ENCODE data around the gene CCDC177. TPM values are rescaled to one million over a fixed set of nuclear protein-coding genes. Genes with fewer than 3 reads are reported as not detected.

Gene CCDC177
- total and polyA plus RNA-seq, 2 of the 8 experiments (the other 6 are each of a cell fraction or from before 2014, with no cell fraction given), result 0.62 to 2.8 TPM

DNA sequence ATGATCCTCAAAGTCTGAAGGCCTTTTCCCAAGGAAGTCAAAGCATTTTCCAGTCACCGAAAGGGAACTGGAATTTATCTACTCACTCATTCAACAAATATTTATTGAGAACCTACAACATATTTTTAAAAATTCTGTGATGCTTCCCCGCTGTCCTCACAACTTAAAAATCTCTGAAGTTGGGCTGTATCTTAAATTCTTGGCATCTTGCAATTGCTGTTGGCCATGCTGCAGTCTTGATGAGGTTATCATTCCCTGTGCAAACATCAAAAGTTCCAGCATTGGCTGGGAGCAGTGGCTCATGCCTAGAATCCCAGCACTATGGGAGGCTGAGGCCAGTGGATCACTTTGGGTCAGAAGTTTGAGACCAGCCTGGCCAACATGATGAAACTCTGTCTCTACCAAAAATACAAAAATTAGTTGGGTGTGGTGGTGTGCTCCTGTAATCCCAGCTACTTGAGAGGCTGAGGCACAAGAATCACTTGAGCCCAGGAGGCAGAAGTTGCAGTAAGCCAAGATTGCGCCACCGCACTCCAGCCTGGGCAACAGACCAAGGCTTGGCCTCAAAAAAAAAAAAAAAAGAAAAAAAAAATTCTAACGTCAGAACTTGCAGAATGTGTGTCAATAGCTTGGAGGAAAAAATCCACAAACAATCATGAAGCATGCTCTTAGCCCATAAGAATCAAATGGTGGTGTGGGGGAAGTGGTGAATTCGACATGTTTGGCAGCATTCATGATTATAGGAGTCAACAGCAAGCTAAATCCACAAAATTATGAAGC is 34.9 kb downstream of the CCDC177 start:
- no peak overlapping the region for H3K4me3 ChIP-seq (ENCODE audit: extremely low read depth in 1 of 4, insufficient read depth in 2 of 4, low read depth in 3 of 4, low read length in 4 of 4)
- no peaks in the 10 kb centered on the region for H4K20me1 ChIP-seq (replicated peaks in 1 of 2; ENCODE audit: control insufficient read depth in 1 of 2, insufficient read depth in 2 of 2, low read length in 2 of 2)
- no peak overlapping the region for H2BK12ac ChIP-seq (ENCODE audit: low read depth, low read length)
- no peak overlapping the region for H2AFZ ChIP-seq (ENCODE audit: low read length)
- H4K5ac ChIP-seq (ENCODE audit: insufficient read length, low read depth, low read length), result no peak overlapping the region
- H3K4ac ChIP-seq (replicated peaks; ENCODE audit: insufficient read length, low read depth, low read length), result no peak overlapping the region
- H3K9ac ChIP-seq (replicated peaks in 1 of 4; ENCODE audit: extremely low read depth in 1 of 4, low read depth in 3 of 4, low read length in 3 of 4), result no peak overlapping the region
- no peak overlapping the region for H4K91ac ChIP-seq (replicated peaks; ENCODE audit: insufficient read length, low read length)
- H3K27ac ChIP-seq (ENCODE audit: low read depth, low read length), result no peak overlapping the region
- no peaks in the 10 kb centered on the region for H3K79me2 ChIP-seq (ENCODE audit: control insufficient read depth in 1 of 2, insufficient read depth in 2 of 2, low read length in 2 of 2)
- H3K4me2 ChIP-seq (ENCODE audit: insufficient read depth in 1 of 2, low read depth in 2 of 2, low read length in 2 of 2), result no peak overlapping the region
- H2BK120ac ChIP-seq (replicated peaks; ENCODE audit: low read depth, low read length), result no peak overlapping the region
- no peaks in the 10 kb centered on the region for H3K36me3 ChIP-seq (ENCODE audit: control insufficient read depth in 2 of 4, insufficient read depth in 4 of 4, low read length in 3 of 4)
- ChIA-PET POLR2A (ENCODE audit: partially characterized antibody) (interaction anchor here (1.0 kb wide), 1 partner anchor 35 kb away, joined by 3 read pairs; the partner anchor contains the start of gene CCDC177), CTCF (ENCODE audit: partially characterized antibody) (interaction anchor here (0.6 to 7.1 kb wide), 5 partner anchors 12 to 1292 kb away, joined by 3 to 79 read pairs (median 5); partner anchors contain the start of gene CCDC177)
- H3K23me2 ChIP-seq (ENCODE audit: low read depth, low read length), result no peaks in the 10 kb centered on the region
- no peak overlapping the region for H2BK5ac ChIP-seq (ENCODE audit: low read depth, low read length)
- no peaks in the 10 kb centered on the region; a peak in 3 of 7 replicates for H3K27me3 ChIP-seq (replicated peaks in 1 of 4; ENCODE audit: control insufficient read depth in 3 of 4, extremely low read depth in 1 of 4, insufficient read depth in 3 of 4, low read length in 3 of 4)
- no peak overlapping the region for H3K14ac ChIP-seq (ENCODE audit: insufficient read length)
- no peak overlapping the region for H2AK5ac ChIP-seq (ENCODE audit: low read depth, low read length)
- H3K18ac ChIP-seq (ENCODE audit: extremely low read depth, low read length), result no peak overlapping the region
- H3K79me1 ChIP-seq (ENCODE audit: low read depth, low read length), result no peaks in the 10 kb centered on the region
- no peak overlapping the region for H2BK15ac ChIP-seq (ENCODE audit: low read length)
- H3K23ac ChIP-seq (ENCODE audit: insufficient read length), result no peak overlapping the region
- WGBS, 2 experiments (ENCODE audit: extremely low coverage in 1 of 2, insufficient coverage in 1 of 2, insufficient read length in 1 of 2, insufficient replicate concordance in 2 of 2, low coverage in 1 of 2, low lambda C conversion rate in 2 of 2, missing lambda C conversion rate in 1 of 2), result 97% methylated on average over 5 of the region's 6 CpGs; no CpG with 5 or more reads in 1 of the 2 experiments
- DNase-seq (ENCODE audit: low read depth in 1 of 2, low spot score in 2 of 2) (no peak), FAIRE-seq (no peak)
- H3K4me1 ChIP-seq (replicated peaks in 1 of 4; ENCODE audit: control insufficient read depth in 3 of 4, insufficient read depth in 4 of 4, low read length in 3 of 4), result peaks cover 0 to 2% (median 0%) of the 10 kb centered on the region in 4 experiments; a peak in 1 of 7 replicates
- no peak overlapping the region for H4K8ac ChIP-seq (ENCODE audit: extremely low read depth, insufficient read depth, low read length)
- H2BK20ac ChIP-seq (ENCODE audit: low read length), result no peak overlapping the region
- H3K9me3 ChIP-seq (ENCODE audit: insufficient read depth in 2 of 2, low read depth in 1 of 2, low read length in 1 of 2), result no peaks in the 10 kb centered on the region
- no peak overlapping the region for H3K56ac ChIP-seq (replicated peaks; ENCODE audit: insufficient read length, low read depth, low read length)
- TF ChIP-seq CBX8 (IDR thresholded peaks at IDR 0.05; ENCODE audit: borderline replicate concordance, low read depth, low read length) (no peak), SRF (IDR thresholded peaks at IDR 0.05; ENCODE audit: low read depth, low read length) (no peak), SP2 (IDR thresholded peaks at IDR 0.05; ENCODE audit: low read length) (no peak), POU5F1 (IDR thresholded peaks at IDR 0.05; ENCODE audit: low read depth, low read length) (no peak), POLR2A (IDR thresholded peaks at IDR 0.05; ENCODE audit: control extremely low read depth in 1 of 2, low read depth in 2 of 2, low read length in 2 of 2) (no peak), ASH2L (IDR thresholded peaks at IDR 0.05; ENCODE audit: low read length) (no peak), ZNF274 (IDR thresholded peaks at IDR 0.05; ENCODE audit: borderline replicate concordance, extremely low read depth, low read length) (no peak), HDAC6 (IDR thresholded peaks at IDR 0.05; ENCODE audit: low read depth, low read length) (no peak), CBX5 (IDR thresholded peaks at IDR 0.05; ENCODE audit: low read depth, low read length) (no peak)
- TF ChIP-seq, protein P1, sequence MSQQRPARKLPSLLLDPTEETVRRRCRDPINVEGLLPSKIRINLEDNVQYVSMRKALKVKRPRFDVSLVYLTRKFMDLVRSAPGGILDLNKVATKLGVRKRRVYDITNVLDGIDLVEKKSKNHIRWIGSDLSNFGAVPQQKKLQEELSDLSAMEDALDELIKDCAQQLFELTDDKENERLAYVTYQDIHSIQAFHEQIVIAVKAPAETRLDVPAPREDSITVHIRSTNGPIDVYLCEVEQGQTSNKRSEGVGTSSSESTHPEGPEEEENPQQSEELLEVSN (IDR thresholded peaks at IDR 0.05), result no peak
